GM19035 (cell line): ENCODE results near the gene MRE11.
"Not testable (repeated sequence)": the region's sequence is repeated elsewhere in the genome, so short reads cannot be mapped to it uniquely, and the experiment has no call there.

Source experiments
- ATAC-seq: cut with Tn5 transposase; IDR thresholded peaks from one replicate; pipeline ENCODE4 v1.9.1; 2021; ENCODE audit not compliant: unreplicated experiment

The MRE11 gene

GRCh38 chr11:94433049-94433448 lies 60.6 kb downstream of the MRE11 start:
- ATAC-seq = no peak

- ATAC-seq = no peak
Measured at GRCh38 chr11:94424662-94425061, 69.0 kb downstream of the MRE11 start.

GRCh38 chr11:94424011-94424410 lies 69.6 kb downstream of the MRE11 start:
- ATAC-seq = no peak

- ATAC-seq = no peak
Measured at GRCh38 chr11:94423507-94423906, 70.1 kb downstream of the MRE11 start.

GRCh38 chr11:94418123-94418765 lies 75.4 kb downstream of the MRE11 start:
- no peak for ATAC-seq

- no peak for ATAC-seq
Measured at GRCh38 chr11:94417386-94417987, 76.2 kb downstream of the MRE11 start.

- ATAC-seq = no peak
Measured at GRCh38 chr11:94405062-94405833, 88.4 kb downstream of the MRE11 start.

- no peak for ATAC-seq
Measured at GRCh38 chr11:94402355-94402754, 91.3 kb downstream of the MRE11 start.

GRCh38 chr11:94401773-94402265 lies 91.8 kb downstream of the MRE11 start:
- no peak for ATAC-seq

- ATAC-seq = no peak
Measured at GRCh38 chr11:94400839-94401772, 92.5 kb downstream of the MRE11 start, which contains the start of gene GPR83. GPR83 (minus strand) TSS chr11:94401419; CDS start chr11:94401247, 172 bp downstream.

- ATAC-seq = no peak
Measured at GRCh38 chr11:94400457-94400838, 93.2 kb downstream of the MRE11 start.

GRCh38 chr11:94400050-94400449 lies 93.6 kb downstream of the MRE11 start:
- ATAC-seq = no peak

GRCh38 chr11:94398101-94398500 lies 95.5 kb downstream of the MRE11 start:
- ATAC-seq = no peak

GRCh38 chr11:94396282-94396681 lies 97.4 kb downstream of the MRE11 start:
- ATAC-seq = no peak

GRCh38 chr11:94391937-94392336 lies 101.7 kb downstream of the MRE11 start:
- ATAC-seq = not testable (repeated sequence)

GRCh38 chr11:94379613-94380012 lies 114.0 kb downstream of the MRE11 start:
- ATAC-seq = no peak

GRCh38 chr11:94376841-94377240 lies 116.8 kb downstream of the MRE11 start:
- no peak for ATAC-seq

- ATAC-seq = not testable (repeated sequence)
Measured at GRCh38 chr11:94370576-94370975, 123.1 kb downstream of the MRE11 start.
